GM12878 (cell line): ENCODE data around the gene CSNK1G3. TPM values are rescaled to one million over a fixed set of nuclear protein-coding genes. Genes with fewer than 3 reads are reported as not detected.

Experiments used
- ATAC-seq: fragments of 200-7000 bp; cut with Tn5 transposase; 3 replicates; pipeline ENCODE4 v1.9.1; 2020; ENCODE audit warnings: mild to moderate bottlenecking, moderate library complexity
- BruUV-seq: library from RNA; stranded (reverse); fragments of 400-500 nt; replicated peaks from 2 replicates; lab custom pipeline; 2021; lab: Mats Ljungman, UMichigan
- CTCF ChIA-PET: fragments of 300-600 bp; sonication (Branson Sonifier 250); formaldehyde crosslinking; extraction: SDS; loops from one replicate; lab custom pipeline; 2021; ENCODE audit warnings: inconsistent platforms; lab: Yijun Ruan, JAX
- POLR2A ChIA-PET: fragments of 350-600 bp; formaldehyde crosslinking; extraction: SDS; loops from one replicate; lab custom pipeline; 2021; ENCODE audit warnings: inconsistent platforms; lab: Charles Lee
- RAD21 ChIA-PET: fragments of 300-600 bp; sonication (Branson Sonifier 250); formaldehyde crosslinking; loops from one replicate; lab custom pipeline; 2023; ENCODE audit warnings: antibody characterized with exemption; ENCODE audit not compliant: unreplicated experiment; lab: Charles Lee
- SMC1A ChIA-PET: fragments of 300-600 bp; sonication (Branson Sonifier 250); formaldehyde crosslinking; loops from one replicate; lab custom pipeline; 2023; ENCODE audit not compliant: unreplicated experiment, uncharacterized antibody; lab: Charles Lee
- DNase-seq: peaks from one replicate; pipeline ENCODE4 v3.0.0-alpha.2; 2011; ENCODE audit warnings: low read depth, low spot score
- FAIRE-seq: peaks from 3 replicates; lab custom pipeline; 2011; peaks lifted over from hg19 to GRCh38; lab: Jason Lieb, UNC
- H2AFZ ChIP-seq: 2 replicates; pipeline ENCODE4 v1.6.0; 2011; ENCODE audit warnings: low read depth, low read length, control low read depth; ENCODE audit not compliant: control insufficient read depth
- H3K27ac ChIP-seq: 2 replicates; pipeline ENCODE4 v1.5.1; 2011; ENCODE audit warnings: control low read depth; ENCODE audit not compliant: control insufficient read depth, insufficient read depth
- H3K27me3 ChIP-seq, 2 experiments: replicated peaks in 1 of 2; 2 replicates each; pipeline versions ENCODE4 v1.6.0 to v1.6.1; 2011; ENCODE audit warnings: low read length in 1 of 2; ENCODE audit not compliant: control insufficient read depth in 2 of 2, insufficient read depth in 2 of 2
- H3K36me3 ChIP-seq, 2 experiments: 2 replicates each; pipeline ENCODE4 v1.5.1; 2011; ENCODE audit warnings: low read length in 1 of 2; ENCODE audit not compliant: control insufficient read depth in 2 of 2, insufficient read depth in 2 of 2
- H3K4me1 ChIP-seq: 2 replicates; pipeline ENCODE4 v1.6.1; 2011; ENCODE audit warnings: mild to moderate bottlenecking, low read length, moderate library complexity, mixed read lengths; ENCODE audit not compliant: control insufficient read depth, insufficient read depth
- H3K4me2 ChIP-seq: 2 replicates; pipeline ENCODE4 v1.6.0; 2011; ENCODE audit warnings: control low read depth; ENCODE audit not compliant: control insufficient read depth, insufficient read depth
- H3K4me3 ChIP-seq: fragments of 200-600 bp; sonication (generic); 2 replicates; pipeline ENCODE4 v1.5.1; 2016
- H3K79me2 ChIP-seq: 2 replicates; pipeline ENCODE4 v1.6.0; 2011; ENCODE audit warnings: low read length; ENCODE audit not compliant: control insufficient read depth, insufficient read depth
- H3K9ac ChIP-seq: 2 replicates; pipeline ENCODE4 v1.8.0; 2011; ENCODE audit warnings: low read length, control low read depth, mixed read lengths; ENCODE audit not compliant: control insufficient read depth, insufficient read depth
- H3K9me3 ChIP-seq: replicated peaks from 3 replicates; pipeline ENCODE4 v1.5.1; 2011; ENCODE audit warnings: mild to moderate bottlenecking, low read length; ENCODE audit not compliant: control insufficient read depth, insufficient read depth
- H4K20me1 ChIP-seq: 2 replicates; pipeline ENCODE4 v1.6.0; 2011; ENCODE audit not compliant: control insufficient read depth, insufficient read depth
- JUNB ChIP-seq: IDR thresholded peaks from 2 replicates; pipeline ENCODE4 v1.6.1; 2016; ENCODE audit warnings: antibody characterized with exemption, mild to moderate bottlenecking
- MEF2A ChIP-seq: IDR thresholded peaks from 2 replicates; pipeline ENCODE4 v1.6.1; 2011; ENCODE audit warnings: low read depth, mild to moderate bottlenecking, low read length, moderate library complexity; ENCODE audit not compliant: insufficient read depth
- MTA2 ChIP-seq: fragments of 450-650 bp; IDR thresholded peaks from 2 replicates; pipeline ENCODE4 v1.6.1; 2016; ENCODE audit warnings: low read depth, mild to moderate bottlenecking, moderate library complexity
- NFIC ChIP-seq: IDR thresholded peaks from 2 replicates; pipeline ENCODE4 v1.6.1; 2012; ENCODE audit warnings: low read depth, mild to moderate bottlenecking, inconsistent platforms, low read length, moderate library complexity
- POLR2AphosphoS5 ChIP-seq: IDR thresholded peaks from 2 replicates; pipeline ENCODE4 v1.6.1; 2011; ENCODE audit warnings: mild to moderate bottlenecking, low read length, inconsistent platforms
- RUNX3 ChIP-seq: IDR thresholded peaks from 2 replicates; pipeline ENCODE4 v1.6.1; 2012; ENCODE audit warnings: low read length, inconsistent platforms
- in situ Hi-C: fragments of 300-500 bp; cut with MboI; formaldehyde crosslinking; loops from 9 replicates; pipeline ENCODE4 v1.14.3; 2018; ENCODE audit warnings: mixed read lengths
- intact Hi-C: fragments of 100-400 bp; cut with micrococcal nuclease; formaldehyde crosslinking; loops from one replicate; pipeline ENCODE4 v1.14.2; 2022; ENCODE audit not compliant: unreplicated experiment
- polyA plus RNA-seq, 11 experiments: library from polyadenylated mRNA; depleted of rRNA in 4 of 11; unstranded in 6 of 11; stranded (reverse) in 5 of 11; fragments of >200 nt; fragmentation: Nextera tagmentation in 4 of 11; fragmentation: Illumina TruSeq in 1 of 11; extraction: Ambion mirVana in 4 of 11; extraction: Trizol in 1 of 11; gene quantifications; 1 replicate in 1 of 11; 2 replicates in 10 of 11; pipeline versions ENCODE4 v1.2.1 to v1.2.3, GENCODE V29; 2011 to 2016; ENCODE audit warnings: inconsistent platforms in 2 of 11, missing spikeins in 2 of 11, low read depth in 1 of 11
- total RNA-seq, 4 experiments: library from RNA; depleted of rRNA in 3 of 4; stranded (reverse); fragments of >200 nt in 3 of 4; fragmentation: Illumina TruSeq in 1 of 4; extraction: Trizol in 1 of 4; gene quantifications; 2 replicates each; pipeline versions ENCODE4 v1.2.1 to v1.2.3, GENCODE V29; 2013 to 2021
- TF ChIP-seq, protein P1 (sequence below): IDR thresholded peaks from 2 replicates; pipeline ENCODE4 v1.6.1; 2012; ENCODE audit warnings: low read length, inconsistent platforms

The CSNK1G3 gene
- total and polyA plus RNA-seq, 10 of the 15 experiments (the other 5 are each of a cell fraction or from before 2014, with no cell fraction given): 7.4 to 24.1 (median 17.9) TPM

DNA sequence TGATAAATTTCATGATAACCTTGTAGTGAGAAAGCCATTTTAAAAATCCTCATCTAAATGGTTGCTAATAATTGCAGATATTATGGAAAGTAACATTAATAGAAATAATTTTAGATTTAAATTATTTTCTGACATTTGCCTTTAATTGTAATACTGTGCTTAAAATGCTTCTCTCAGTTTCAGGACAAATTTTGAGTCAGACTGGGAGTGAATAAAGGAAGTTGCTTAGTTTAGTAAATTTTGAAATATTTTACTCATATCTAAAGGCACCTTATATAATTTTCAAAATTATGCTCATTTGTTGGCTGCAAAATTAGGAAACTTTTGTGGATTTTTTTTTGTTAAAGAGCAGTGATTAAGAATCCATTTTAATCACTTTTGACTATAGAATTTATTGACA lies 93.8 kb downstream of the CSNK1G3 start:
- ChIA-PET SMC1A (interaction anchor here (0.6 to 6.3 kb wide), 20 partner anchors 8 to 261 kb away, joined by 3 to 47 read pairs (median 4); partner anchors contain the start of gene CEP120), RAD21 (interaction anchor here (1.0 to 2.7 kb wide), 7 partner anchors 17 to 1105 kb away, joined by 3 to 17 read pairs (median 3); partner anchors contain the start of gene CEP120), POLR2A (interaction anchor here (1.5 to 1.7 kb wide), 2 partner anchors 56 to 183 kb away, joined by 4 read pairs; no protein-coding TSS in a partner anchor), CTCF (interaction anchor here (0.7 to 2.6 kb wide), 13 partner anchors 13 to 1210 kb away, joined by 3 to 13 read pairs (median 4); partner anchors contain the start of genes CEP120 and CSNK1G3)
- H3K4me2 ChIP-seq: no peak overlapping the region
- no peak overlapping the region for H3K4me3 ChIP-seq
- peaks cover 0 to 7% of the 10 kb centered on the region in 2 experiments; a peak in 1 of 4 replicates for H3K36me3 ChIP-seq
- intact Hi-C loops (no loop called here), in situ Hi-C loops (loop anchor here (25.0 kb wide), 2 partner anchors 194 to 1094 kb away; partner anchors contain the start of gene CEP120)
- no peaks in the 10 kb centered on the region for H3K27me3 ChIP-seq
- no peaks in the 10 kb centered on the region for H3K9me3 ChIP-seq
- H3K4me1 ChIP-seq: peaks cover 8% of the 10 kb centered on the region; the same call in 1 of the 2 replicates
- no peak overlapping the region for H2AFZ ChIP-seq
- no TSS peak for BruUV-seq
- H4K20me1 ChIP-seq: no peaks in the 10 kb centered on the region
- H3K27ac ChIP-seq: no peak overlapping the region
- ATAC-seq (peak; percentile 74), FAIRE-seq (no peak), DNase-seq (no peak)
- H3K79me2 ChIP-seq: no peaks in the 10 kb centered on the region
- TF ChIP-seq MTA2: 0 out of 2 replicates have a peak, but pooled peaks have one; percentile 20
- 0 out of 2 replicates have a peak, but pooled peaks have one; percentile 47 for TF ChIP-seq MEF2A
- TF ChIP-seq RUNX3: no peak
- peak; percentile 86 for TF ChIP-seq JUNB
- TF ChIP-seq NFIC: peak; percentile 71
- no peak for TF ChIP-seq POLR2AphosphoS5
- TF ChIP-seq, protein P1, sequence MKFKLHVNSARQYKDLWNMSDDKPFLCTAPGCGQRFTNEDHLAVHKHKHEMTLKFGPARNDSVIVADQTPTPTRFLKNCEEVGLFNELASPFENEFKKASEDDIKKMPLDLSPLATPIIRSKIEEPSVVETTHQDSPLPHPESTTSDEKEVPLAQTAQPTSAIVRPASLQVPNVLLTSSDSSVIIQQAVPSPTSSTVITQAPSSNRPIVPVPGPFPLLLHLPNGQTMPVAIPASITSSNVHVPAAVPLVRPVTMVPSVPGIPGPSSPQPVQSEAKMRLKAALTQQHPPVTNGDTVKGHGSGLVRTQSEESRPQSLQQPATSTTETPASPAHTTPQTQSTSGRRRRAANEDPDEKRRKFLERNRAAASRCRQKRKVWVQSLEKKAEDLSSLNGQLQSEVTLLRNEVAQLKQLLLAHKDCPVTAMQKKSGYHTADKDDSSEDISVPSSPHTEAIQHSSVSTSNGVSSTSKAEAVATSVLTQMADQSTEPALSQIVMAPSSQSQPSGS: peak; percentile 42; the same call in 1 of the 2 replicates
- no peak overlapping the region for H3K9ac ChIP-seq
